ENCODE results near the gene SEPHS2.

SEPHS2 gene

GRCh38 chr16:30429678-30430427 is 15.8 kb downstream of the SEPHS2 start, which contains the start of gene DCTPP1:
Gene DCTPP1, minus strand, starts transcription at chr16:30430030. Its CDS starts 50 bp downstream, at chr16:30429980.
- DNase-seq (ENCODE audit: low read depth, low spot score) = peak; percentile 93

GRCh38 chr16:30429418-30429677 is 16.3 kb downstream of the SEPHS2 start:
- no peak for DNase-seq (ENCODE audit: low read depth, low spot score)

GRCh38 chr16:30428055-30428454 is 17.6 kb downstream of the SEPHS2 start:
- DNase-seq (ENCODE audit: low read depth, low spot score) = no peak

GRCh38 chr16:30421010-30421409 is 24.7 kb downstream of the SEPHS2 start:
- no peak for DNase-seq (ENCODE audit: low read depth, low spot score)

- DNase-seq (ENCODE audit: low read depth, low spot score) = no peak
Observed at GRCh38 chr16:30418350-30419181, 27.1 kb downstream of the SEPHS2 start.

GRCh38 chr16:30417529-30418349 is 27.9 kb downstream of the SEPHS2 start:
- DNase-seq (ENCODE audit: low read depth, low spot score) = peak; percentile 79

GRCh38 chr16:30416624-30417528 is 28.8 kb downstream of the SEPHS2 start:
- DNase-seq (ENCODE audit: low read depth, low spot score) = no peak

GRCh38 chr16:30416047-30416603 is 29.5 kb downstream of the SEPHS2 start:
- DNase-seq (ENCODE audit: low read depth, low spot score) = no peak

- no peak for DNase-seq (ENCODE audit: low read depth, low spot score)
Observed at GRCh38 chr16:30414159-30414558, 31.5 kb downstream of the SEPHS2 start.

GRCh38 chr16:30413112-30413806 is 32.4 kb downstream of the SEPHS2 start:
- no peak for DNase-seq (ENCODE audit: low read depth, low spot score)

- DNase-seq (ENCODE audit: low read depth, low spot score) = peak; percentile 47
Observed at GRCh38 chr16:30409125-30410060, 36.3 kb downstream of the SEPHS2 start.

- no peak for DNase-seq (ENCODE audit: low read depth, low spot score)
Observed at GRCh38 chr16:30407804-30408534, 37.7 kb downstream of the SEPHS2 start.

GRCh38 chr16:30407102-30407803 is 38.4 kb downstream of the SEPHS2 start, which contains the start of gene ZNF771:
Gene ZNF771, plus strand, starts transcription at chr16:30407606. Its CDS starts 448 bp downstream, at chr16:30408054.
- peak; percentile 47 for DNase-seq (ENCODE audit: low read depth, low spot score)

GRCh38 chr16:30406795-30407101 is 38.9 kb downstream of the SEPHS2 start:
- no peak for DNase-seq (ENCODE audit: low read depth, low spot score)

- DNase-seq (ENCODE audit: low read depth, low spot score) = no peak
Observed at GRCh38 chr16:30401768-30402425, 43.8 kb downstream of the SEPHS2 start.

GRCh38 chr16:30399435-30400186 is 46.1 kb downstream of the SEPHS2 start:
- no peak for DNase-seq (ENCODE audit: low read depth, low spot score)

Measured in brain pericyte (primary cell).